BJ (cell line): Measurements from ENCODE around the gene CREM. TPM values are rescaled to one million over a fixed set of nuclear protein-coding genes. Genes with fewer than 3 reads are reported as not detected.

Experiments
- CTCF ChIA-PET: fragments of 350-600 bp; formaldehyde crosslinking; extraction: SDS; loops from one replicate; lab custom pipeline; 2021; ENCODE audit warnings: antibody characterized with exemption, inconsistent platforms; lab: Yijun Ruan, JAX
- POLR2A ChIA-PET: fragments of 300-600 bp; sonication (Branson Sonifier 250); formaldehyde crosslinking; extraction: SDS; loops from one replicate; lab custom pipeline; 2021; ENCODE audit warnings: antibody characterized with exemption; lab: Charles Lee
- DNase-seq: peaks from one replicate; pipeline ENCODE4 v3.0.0-alpha.2; 2011; ENCODE audit warnings: low read depth
- H3K27me3 ChIP-seq: 2 replicates; pipeline ENCODE4 v1.6.0; 2011; ENCODE audit warnings: low read length; ENCODE audit not compliant: control insufficient read depth, insufficient read depth
- H3K36me3 ChIP-seq: 2 replicates; pipeline ENCODE4 v1.5.1; 2011; ENCODE audit warnings: low read length; ENCODE audit not compliant: control insufficient read depth, insufficient read depth
- H3K4me3 ChIP-seq: 2 replicates; pipeline ENCODE4 v1.5.1; 2011; ENCODE audit warnings: low read depth, mild to moderate bottlenecking, control low read depth, low read length
- CTCF ChIP-seq: IDR thresholded peaks from 2 replicates; pipeline ENCODE4 v1.5.1; 2011; ENCODE audit warnings: low read depth, mild to moderate bottlenecking, control low read depth, inconsistent platforms, low read length, moderate library complexity; ENCODE audit not compliant: insufficient read depth
- polyA plus RNA-seq: library from polyadenylated mRNA; depleted of rRNA; stranded (reverse); fragments of >200 nt; gene quantifications from 2 replicates; pipeline ENCODE4 v1.2.3, GENCODE V29; 2011

The CREM gene
- polyA plus RNA-seq, 1 experiment: 20.5 TPM

DNA sequence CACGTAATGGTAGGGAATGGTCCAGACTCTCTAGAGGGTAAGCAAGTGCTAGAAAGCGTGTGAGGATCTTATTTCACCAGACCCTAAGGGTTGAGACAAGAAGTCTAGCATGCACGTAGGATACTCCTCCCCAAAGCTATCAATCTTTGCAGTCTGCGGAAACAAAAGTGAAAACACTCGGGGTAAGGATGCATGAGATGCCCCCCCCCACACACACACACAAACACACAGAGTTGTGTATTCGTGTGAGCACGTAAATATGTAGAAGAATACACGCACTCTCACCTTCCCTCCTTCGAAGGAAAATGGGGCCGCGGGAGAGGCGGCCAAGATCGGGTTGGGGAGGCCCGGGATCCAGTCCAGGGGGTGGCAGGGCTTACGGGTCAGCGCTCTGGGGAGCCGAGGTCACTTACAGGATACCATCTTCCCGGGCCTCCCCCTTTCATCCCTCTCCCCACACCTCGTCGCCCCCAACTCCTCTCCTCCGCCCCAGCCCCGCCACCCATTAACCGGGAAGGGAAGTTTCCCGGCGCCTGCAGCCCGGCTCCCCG lies 37.0 kb upstream of the CREM start:
- Histone ChIP-seq H3K36me3 (no peaks in the 10 kb centered on the region), H3K27me3 (no peaks in the 10 kb centered on the region), H3K4me3 (peak overlapping the region; percentile 98)
- ChIA-PET CTCF (interaction anchor here (1.2 kb wide), 1 partner anchor 9 kb away, joined by 3 read pairs; no protein-coding TSS in a partner anchor), POLR2A (interaction anchor here (0.6 kb wide), 1 partner anchor 33 kb away, joined by 3 read pairs; no protein-coding TSS in a partner anchor)
- DNase-seq: no peak
- TF ChIP-seq CTCF: no peak

- Histone ChIP-seq H3K4me3 (peak within 1 kb of the TSS; percentile 98), H3K27me3 (no peaks in the 10 kb centered on the region), H3K36me3 (no peaks in the 10 kb centered on the region)
- DNase-seq: peak; percentile 56
- TF ChIP-seq CTCF: no peak
- POLR2A ChIA-PET: interaction anchor here (0.6 kb wide), 1 partner anchor 29 kb away, joined by 3 read pairs; no protein-coding TSS in a partner anchor
- CTCF ChIA-PET: interaction anchor here (0.6 kb wide), 1 partner anchor 15 kb away, joined by 4 read pairs; no protein-coding TSS in a partner anchor
Observed at GRCh38 chr10:35090162-35090954, 36.3 kb upstream of the CREM start, which contains the start of gene CUL2. TSS of gene CUL2 (minus strand) at chr10:35090341. CDS start at chr10:35071317, 19,024 bp downstream.

- ChIA-PET CTCF (no interaction called here), POLR2A (no interaction called here)
- Histone ChIP-seq H3K4me3 (no peak overlapping the region), H3K27me3 (no peaks in the 10 kb centered on the region), H3K36me3 (no peaks in the 10 kb centered on the region)
- no peak for TF ChIP-seq CTCF
- DNase-seq: no peak
Observed at GRCh38 chr10:35091994-35092790, 34.5 kb upstream of the CREM start.

DNA sequence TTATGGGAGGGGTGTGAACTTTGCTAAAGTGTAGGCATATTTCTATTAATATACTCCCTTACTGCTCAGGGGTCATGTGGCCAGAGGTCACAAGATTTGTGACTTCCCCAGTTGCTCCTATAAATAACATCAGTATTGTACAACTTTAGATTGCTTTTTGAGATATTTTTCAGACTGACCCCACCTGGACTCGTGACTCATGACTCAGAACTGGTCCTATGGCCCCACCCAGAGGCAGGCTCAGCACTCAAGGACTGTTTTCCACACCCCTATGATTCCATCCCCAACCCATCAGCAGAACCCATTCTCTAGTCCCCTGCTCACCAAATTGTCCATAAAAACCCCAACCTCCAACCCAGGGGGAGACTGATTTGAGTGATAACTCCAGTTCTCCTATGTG lies 33.8 kb upstream of the CREM start:
- Histone ChIP-seq H3K4me3 (no peak overlapping the region), H3K27me3 (no peaks in the 10 kb centered on the region), H3K36me3 (no peaks in the 10 kb centered on the region)
- ChIA-PET CTCF (no interaction called here), POLR2A (no interaction called here)
- no peak for DNase-seq
- no peak for TF ChIP-seq CTCF
